ENCODE measurements around the gene RGSL1.
"Not testable (repeated sequence)": the region's sequence is repeated elsewhere in the genome, so short reads cannot be mapped to it uniquely, and the experiment has no call there.

RGSL1 gene

GRCh38 chr1:182446033-182446669, 3.8 kb upstream of the RGSL1 start:
- DNase-seq (ENCODE audit: low spot score): peak; percentile 69

- not testable (repeated sequence) for DNase-seq (ENCODE audit: low spot score)
These were observed 2.8 kb upstream of the RGSL1 start for GRCh38 chr1:182447124-182447523.

- no peak for DNase-seq (ENCODE audit: low spot score)
These were observed 2.3 kb upstream of the RGSL1 start for GRCh38 chr1:182447660-182448059.

- DNase-seq (ENCODE audit: low spot score): no peak
These were observed 3.7 kb downstream of the RGSL1 start for GRCh38 chr1:182453631-182454030.

- no peak for DNase-seq (ENCODE audit: low spot score)
These were observed 7.9 kb downstream of the RGSL1 start for GRCh38 chr1:182457844-182458243.

- DNase-seq (ENCODE audit: low spot score): no peak
These were observed 10.0 kb downstream of the RGSL1 start for GRCh38 chr1:182459949-182460348.

- no peak for DNase-seq (ENCODE audit: low spot score)
These were observed 10.6 kb downstream of the RGSL1 start for GRCh38 chr1:182460550-182460951.

- no peak for DNase-seq (ENCODE audit: low spot score)
These were observed 23.6 kb downstream of the RGSL1 start for GRCh38 chr1:182473556-182473955.

- DNase-seq (ENCODE audit: low spot score): no peak
These were observed 26.7 kb downstream of the RGSL1 start for GRCh38 chr1:182476625-182477024.

- no peak for DNase-seq (ENCODE audit: low spot score)
These were observed 28.3 kb downstream of the RGSL1 start for GRCh38 chr1:182478238-182478637.

- no peak for DNase-seq (ENCODE audit: low spot score)
These were observed 34.1 kb downstream of the RGSL1 start for GRCh38 chr1:182484067-182484466.

- no peak for DNase-seq (ENCODE audit: low spot score)
These were observed 34.7 kb downstream of the RGSL1 start for GRCh38 chr1:182484531-182485257.

GRCh38 chr1:182485861-182486260, 35.9 kb downstream of the RGSL1 start:
- DNase-seq (ENCODE audit: low spot score): no peak

- no peak for DNase-seq (ENCODE audit: low spot score)
These were observed 38.9 kb downstream of the RGSL1 start for GRCh38 chr1:182488803-182489202.

- no peak for DNase-seq (ENCODE audit: low spot score)
These were observed 43.1 kb downstream of the RGSL1 start for GRCh38 chr1:182493063-182493462.

- no peak for DNase-seq (ENCODE audit: low spot score)
These were observed 45.1 kb downstream of the RGSL1 start for GRCh38 chr1:182495002-182495401.

- no peak for DNase-seq (ENCODE audit: low spot score)
These were observed 45.7 kb downstream of the RGSL1 start for GRCh38 chr1:182495693-182496092.

GRCh38 chr1:182507685-182508084, 57.7 kb downstream of the RGSL1 start:
- DNase-seq (ENCODE audit: low spot score): no peak

GRCh38 chr1:182515556-182515955, 65.6 kb downstream of the RGSL1 start:
- DNase-seq (ENCODE audit: low spot score): no peak

- no peak for DNase-seq (ENCODE audit: low spot score)
These were observed 70.8 kb downstream of the RGSL1 start for GRCh38 chr1:182520736-182521135.

GRCh38 chr1:182525342-182525741, 75.4 kb downstream of the RGSL1 start:
- no peak for DNase-seq (ENCODE audit: low spot score)

GRCh38 chr1:182527680-182528079, 77.7 kb downstream of the RGSL1 start:
- DNase-seq (ENCODE audit: low spot score): no peak

- not testable (repeated sequence) for DNase-seq (ENCODE audit: low spot score)
These were observed 78.3 kb downstream of the RGSL1 start for GRCh38 chr1:182528206-182528605.

- DNase-seq (ENCODE audit: low spot score): no peak
These were observed 84.0 kb downstream of the RGSL1 start for GRCh38 chr1:182533896-182534295.
